HepG2 (cell line): ENCODE measurements around the gene VPS4B. TPM values are rescaled to one million over a fixed set of nuclear protein-coding genes. Genes with fewer than 3 reads are reported as not detected.

Experiments used
- ATAC-seq: fragments of 200-7000 bp; cut with Tn5 transposase; 3 replicates; pipeline ENCODE4 v1.9.1; 2020; ENCODE audit warnings: mild to moderate bottlenecking, moderate library complexity
- BruUV-seq: library from RNA; stranded (reverse); fragments of 400-500 nt; replicated peaks from 2 replicates; lab custom pipeline; 2021; lab: Mats Ljungman, UMichigan
- CTCF ChIA-PET: fragments of 300-600 bp; formaldehyde crosslinking; extraction: SDS; loops from one replicate; lab custom pipeline; 2021; ENCODE audit warnings: low total read pairs, inconsistent platforms, low intra/inter-chr PET ratio; lab: Yijun Ruan, JAX
- POLR2A ChIA-PET: fragments of 350-600 bp; sonication (Branson Sonifier 250); formaldehyde crosslinking; loops from one replicate; lab custom pipeline; 2020; ENCODE audit warnings: antibody characterized with exemption, inconsistent platforms; lab: Yijun Ruan, JAX
- DNase-seq: peaks from one replicate; pipeline ENCODE4 v3.0.0-alpha.2; 2015; ENCODE audit warnings: low spot score
- FAIRE-seq: peaks from 3 replicates; lab custom pipeline; 2011; peaks lifted over from hg19 to GRCh38; lab: Jason Lieb, UNC
- H2AFZ ChIP-seq: one replicate; pipeline ENCODE4 v1.6.1; 2011; ENCODE audit warnings: low read length, inconsistent platforms
- H3K27ac ChIP-seq: fragments of 300-600 bp; 3 replicates; pipeline ENCODE4 v1.8.0; 2011; ENCODE audit warnings: mixed run types, mild to moderate bottlenecking, mixed read lengths, low read length, inconsistent platforms; ENCODE audit not compliant: insufficient read depth; ENCODE audit errors: extremely low read length
- H3K27me3 ChIP-seq, 2 experiments: fragments of 200-600 bp in 1 of 2; 2 replicates in 1 of 2; 3 replicates in 1 of 2; pipeline versions ENCODE4 v1.6.0 to v1.8.0; 2011; ENCODE audit warnings: low read length in 2 of 2, mild to moderate bottlenecking in 2 of 2, moderate library complexity in 2 of 2, inconsistent platforms in 1 of 2; ENCODE audit not compliant: insufficient read depth in 2 of 2, control insufficient read depth in 1 of 2
- H3K36me3 ChIP-seq, 2 experiments: fragments of 200-600 bp in 1 of 2; replicated peaks in 1 of 2; 2 replicates in 1 of 2; 3 replicates in 1 of 2; pipeline versions ENCODE4 v1.5.1 to v1.8.0; 2011; ENCODE audit warnings: low read length in 2 of 2, inconsistent platforms in 1 of 2; ENCODE audit not compliant: insufficient read depth in 2 of 2, control insufficient read depth in 1 of 2
- H3K4me1 ChIP-seq: 2 replicates; pipeline ENCODE4 v1.5.1; 2012; ENCODE audit warnings: low read length, inconsistent platforms; ENCODE audit not compliant: insufficient read depth
- H3K4me2 ChIP-seq: 2 replicates; pipeline ENCODE4 v1.6.0; 2011; ENCODE audit warnings: low read depth, low read length, inconsistent platforms
- H3K4me3 ChIP-seq, 3 experiments: fragments of 200-600 bp in 1 of 3; sonication (generic), shearing (Covaris generic) in 1 of 3; replicated peaks in 1 of 3; 2 replicates each; pipeline ENCODE4 v1.5.1; 2011 to 2016; ENCODE audit warnings: low read length in 3 of 3, inconsistent platforms in 2 of 3, low read depth in 2 of 3, mild to moderate bottlenecking in 2 of 3, control low read depth in 1 of 3, mixed read lengths in 1 of 3; ENCODE audit not compliant: insufficient read depth in 1 of 3
- H3K79me2 ChIP-seq: one replicate; pipeline ENCODE4 v1.6.1; 2011; ENCODE audit warnings: low read length, inconsistent platforms; ENCODE audit not compliant: insufficient read depth
- H3K9ac ChIP-seq: 2 replicates; pipeline ENCODE4 v1.6.0; 2011; ENCODE audit warnings: mild to moderate bottlenecking, low read depth, low read length, inconsistent platforms; ENCODE audit not compliant: insufficient read depth
- H3K9me3 ChIP-seq: 2 replicates; pipeline ENCODE4 v1.5.1; 2012; ENCODE audit warnings: mild to moderate bottlenecking, low read length
- H4K20me1 ChIP-seq: 2 replicates; pipeline ENCODE4 v1.6.0; 2011; ENCODE audit warnings: inconsistent platforms, mild to moderate bottlenecking, low read length, moderate library complexity; ENCODE audit not compliant: insufficient read depth
- ARNTL ChIP-seq: sonication (generic); formaldehyde crosslinking; IDR thresholded peaks from 2 replicates; pipeline ENCODE4 v1.4.0; 2020; ENCODE audit warnings: mild to moderate bottlenecking, missing genetic modification reagents
- CSRNP2 ChIP-seq: sonication (generic); formaldehyde crosslinking; conservative IDR thresholded peaks from 2 replicates; pipeline ENCODE4 v1.8.0; 2022; ENCODE audit warnings: low read depth, missing genetic modification reagents
- IRF9 ChIP-seq: sonication (generic); formaldehyde crosslinking; IDR thresholded peaks from 2 replicates; pipeline ENCODE4 v1.8.0; 2022; ENCODE audit warnings: missing genetic modification reagents, mild to moderate bottlenecking, borderline replicate concordance
- LCORL ChIP-seq, 2 experiments: fragments of 450-650 bp in 1 of 2; sonication (generic) in 1 of 2; formaldehyde crosslinking in 1 of 2; IDR thresholded peaks; 2 replicates each; pipeline versions ENCODE4 v1.5.0 to v1.6.1; 2017 to 2020; ENCODE audit warnings: antibody characterized with exemption in 1 of 2, missing genetic modification reagents in 1 of 2
- MXI1 ChIP-seq: IDR thresholded peaks from 3 replicates; pipeline ENCODE4 v1.6.1; 2012; ENCODE audit warnings: low read depth, low read length, inconsistent platforms, borderline replicate concordance
- NR2F2 ChIP-seq: IDR thresholded peaks from 2 replicates; pipeline ENCODE4 v1.6.1; 2012; ENCODE audit warnings: low read depth, inconsistent platforms, borderline replicate concordance
- SIN3A ChIP-seq: IDR thresholded peaks from 2 replicates; pipeline ENCODE4 v1.6.1; 2011; ENCODE audit warnings: low read depth, mild to moderate bottlenecking, control low read depth, low read length, borderline replicate concordance
- SMC3 ChIP-seq: IDR thresholded peaks from 2 replicates; pipeline ENCODE4 v1.6.1; 2011; ENCODE audit warnings: low read length, improper control_type of control experiment
- SOX6 ChIP-seq, 2 experiments: fragments of 450-650 bp in 1 of 2; sonication (generic) in 1 of 2; formaldehyde crosslinking in 1 of 2; IDR thresholded peaks; 2 replicates each; pipeline versions ENCODE4 v1.4.0 to v1.6.1; 2017 to 2020; ENCODE audit warnings: antibody characterized with exemption in 1 of 2, mild to moderate bottlenecking in 1 of 2, missing genetic modification reagents in 1 of 2
- SSRP1 ChIP-seq: IDR thresholded peaks from 2 replicates; pipeline ENCODE4 v1.6.1; 2016; ENCODE audit warnings: control low read depth
- ZFP91 ChIP-seq: sonication (generic); formaldehyde crosslinking; IDR thresholded peaks from 2 replicates; pipeline ENCODE4 v1.9.0; 2022; ENCODE audit warnings: missing genetic modification reagents, mild to moderate bottlenecking, borderline replicate concordance
- ZNF513 ChIP-seq: sonication (generic); formaldehyde crosslinking; conservative IDR thresholded peaks from 2 replicates; pipeline ENCODE4 v1.5.0; 2020; ENCODE audit warnings: missing genetic modification reagents
- ZNF552 ChIP-seq: sonication (generic); formaldehyde crosslinking; IDR thresholded peaks from 2 replicates; pipeline ENCODE4 v1.9.0; 2022; ENCODE audit warnings: missing genetic modification reagents, mild to moderate bottlenecking, borderline replicate concordance
- ZNF788 ChIP-seq: sonication (generic); formaldehyde crosslinking; IDR thresholded peaks from 2 replicates; pipeline ENCODE4 v1.5.0; 2020; ENCODE audit warnings: mild to moderate bottlenecking, missing genetic modification reagents, borderline replicate concordance
- WGBS: methylation state at CpG from one replicate; pipeline ENCODE4 v1.1.6; 2017; ENCODE audit warnings: low lambda C conversion rate; 5-methylcytosine and 5-hydroxymethylcytosine counted together
- in situ Hi-C: cut with HindIII; loops from 2 replicates; pipeline ENCODE4 v1.10.0; 2017; ENCODE audit warnings: low pct_unique_long_range_greater_than_20kb; ENCODE audit not compliant: extremely low pct_ligation_motif_present
- intact Hi-C: fragments of 100-400 bp; cut with micrococcal nuclease; formaldehyde crosslinking; loops from one replicate; pipeline ENCODE4 v1.10.0; 2022; ENCODE audit not compliant: unreplicated experiment
- polyA plus RNA-seq, 8 experiments: library from polyadenylated mRNA; depleted of rRNA in 3 of 8; stranded (reverse) in 7 of 8; unstranded in 1 of 8; fragments of >200 nt; fragmentation: Illumina TruSeq in 4 of 8; extraction: Trizol in 4 of 8; gene quantifications; 2 replicates each; pipeline versions ENCODE4 v1.2.1 to v1.2.3, GENCODE V29; 2011 to 2016; ENCODE audit warnings: low read depth in 4 of 8, missing spikeins in 1 of 8, mixed read lengths in 1 of 8; ENCODE audit not compliant: insufficient read depth in 1 of 8
- total RNA-seq, 5 experiments: library from RNA; depleted of rRNA; stranded (reverse); fragments of >200 nt; fragmentation: Illumina TruSeq; extraction: Trizol; gene quantifications; 2 replicates each; pipeline ENCODE4 v1.2.3, GENCODE V29; 2016; ENCODE audit warnings: low read depth in 1 of 5

VPS4B gene
- total and polyA plus RNA-seq, 2 of the 13 experiments (the other 11 are each of a cell fraction or from before 2014, with no cell fraction given): 12.8 to 25.9 TPM

GRCh38 chr18:63394954-63395353, 27.3 kb downstream of the VPS4B start:
- H4K20me1 ChIP-seq: no peaks in the 10 kb centered on the region
- CTCF ChIA-PET: no interaction called here
- peaks cover 4 to 49% of the 10 kb centered on the region in 2 experiments; a peak in 4 of 5 replicates for H3K36me3 ChIP-seq
- H3K79me2 ChIP-seq: no peaks in the 10 kb centered on the region
- no TSS peak for BruUV-seq
- 96% methylated on average over 3 of the region's 3 CpGs for WGBS
- no peaks in the 10 kb centered on the region for H3K27me3 ChIP-seq
- H3K4me2 ChIP-seq: no peak overlapping the region
- H3K4me3 ChIP-seq: no peak overlapping the region
- no peaks in the 10 kb centered on the region for H3K9me3 ChIP-seq
- H2AFZ ChIP-seq: no peak overlapping the region
- no peak for TF ChIP-seq IRF9
- no peak for TF ChIP-seq ARNTL (CRISPR knock-in tag)
- no peak for TF ChIP-seq MXI1
- no peak for TF ChIP-seq ZNF552 (CRISPR knock-in tag)
- TF ChIP-seq SIN3A: no peak
- no peak for TF ChIP-seq SOX6 (IDR thresholded peaks at IDR 0.05)
- no peak for TF ChIP-seq SOX6 (CRISPR knock-in tag; IDR thresholded peaks at IDR 0.05)
- no peak for TF ChIP-seq ZFP91
- no peak for TF ChIP-seq SSRP1 (CRISPR knock-in tag)
- TF ChIP-seq CSRNP2 (CRISPR knock-in tag): no peak
- no peak for TF ChIP-seq ZNF788 (CRISPR knock-in tag)
- no peak for TF ChIP-seq LCORL (IDR thresholded peaks at IDR 0.05)
- TF ChIP-seq LCORL (CRISPR knock-in tag; IDR thresholded peaks at IDR 0.05): no peak
- no peak for TF ChIP-seq ZNF513 (CRISPR knock-in tag)
- no peak for TF ChIP-seq SMC3
- TF ChIP-seq NR2F2: no peak
- intact Hi-C loops (no loop called here), in situ Hi-C loops (no loop called here)
- H3K4me1 ChIP-seq: no peaks in the 10 kb centered on the region
- H3K27ac ChIP-seq: no peak overlapping the region
- FAIRE-seq: no peak
- no peak for DNase-seq
- POLR2A ChIA-PET: no interaction called here
- H3K9ac ChIP-seq: no peak overlapping the region
- ATAC-seq: no peak
